Bronchial epithelial cell (primary cell): ENCODE results near the gene CYP27C1. TPM values are rescaled to one million over a fixed set of nuclear protein-coding genes. Genes with fewer than 3 reads are reported as not detected.
A peak's percentile ranks its signal among the peaks of the same experiment; 100 is the strongest.

Source experiments
- DNase-seq: peaks from one replicate; pipeline ENCODE4 v3.0.0-alpha.2; 2010; ENCODE audit warnings: low read depth
- FAIRE-seq: peaks from 2 replicates; lab custom pipeline; 2011; peaks lifted over from hg19 to GRCh38; lab: Jason Lieb, UNC
- H3K27me3 ChIP-seq: 2 replicates; pipeline ENCODE4 v1.5.1; 2011; ENCODE audit warnings: low read length; ENCODE audit not compliant: control insufficient read depth, insufficient read depth
- H3K36me3 ChIP-seq: 2 replicates; pipeline ENCODE4 v1.5.1; 2011; ENCODE audit warnings: low read length; ENCODE audit not compliant: control insufficient read depth, insufficient read depth
- H3K4me3 ChIP-seq: 2 replicates; pipeline ENCODE4 v1.5.1; 2011; ENCODE audit warnings: mild to moderate bottlenecking, low read depth, low read length, control low read depth
- total RNA-seq: library from RNA; depleted of rRNA; stranded (reverse); fragments of >200 nt; gene quantifications from 2 replicates; pipeline ENCODE4 v1.2.1, GENCODE V29; 2014
- TF ChIP-seq, protein P1 (sequence below): IDR thresholded peaks from 2 replicates; pipeline ENCODE4 v1.5.1; 2011; ENCODE audit warnings: mild to moderate bottlenecking, moderate library complexity, low read length, control low read depth, inconsistent platforms; ENCODE audit not compliant: insufficient read depth, severe bottlenecking

CYP27C1 gene
- total RNA-seq, 1 donor from 2014 or later = 0.26 TPM

DNA sequence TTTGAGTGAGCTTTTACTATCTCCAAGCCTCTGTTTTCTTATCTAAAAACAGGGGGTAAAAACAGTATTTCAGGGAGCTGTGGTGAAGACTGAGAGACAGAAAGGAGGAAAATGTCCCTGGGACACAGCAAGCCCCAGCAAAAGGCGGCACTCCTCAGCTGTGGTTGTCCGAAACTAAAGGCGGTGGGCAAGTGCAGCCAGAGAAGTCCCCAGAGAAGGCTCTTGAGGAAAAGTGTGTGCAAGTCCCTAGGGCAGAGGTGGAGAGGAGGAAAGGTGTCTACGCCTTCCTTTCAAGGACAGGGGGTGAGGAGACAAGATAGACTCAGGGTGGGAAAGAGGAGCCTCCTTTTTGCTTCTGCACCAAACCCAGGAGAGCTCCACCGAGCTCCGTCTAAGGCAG, 45.5 kb downstream of the CYP27C1 start:
- FAIRE-seq (no peak), DNase-seq (no peak)
- no peak overlapping the region for H3K4me3 ChIP-seq
- H3K36me3 ChIP-seq = no peaks in the 10 kb centered on the region
- TF ChIP-seq, protein P1, sequence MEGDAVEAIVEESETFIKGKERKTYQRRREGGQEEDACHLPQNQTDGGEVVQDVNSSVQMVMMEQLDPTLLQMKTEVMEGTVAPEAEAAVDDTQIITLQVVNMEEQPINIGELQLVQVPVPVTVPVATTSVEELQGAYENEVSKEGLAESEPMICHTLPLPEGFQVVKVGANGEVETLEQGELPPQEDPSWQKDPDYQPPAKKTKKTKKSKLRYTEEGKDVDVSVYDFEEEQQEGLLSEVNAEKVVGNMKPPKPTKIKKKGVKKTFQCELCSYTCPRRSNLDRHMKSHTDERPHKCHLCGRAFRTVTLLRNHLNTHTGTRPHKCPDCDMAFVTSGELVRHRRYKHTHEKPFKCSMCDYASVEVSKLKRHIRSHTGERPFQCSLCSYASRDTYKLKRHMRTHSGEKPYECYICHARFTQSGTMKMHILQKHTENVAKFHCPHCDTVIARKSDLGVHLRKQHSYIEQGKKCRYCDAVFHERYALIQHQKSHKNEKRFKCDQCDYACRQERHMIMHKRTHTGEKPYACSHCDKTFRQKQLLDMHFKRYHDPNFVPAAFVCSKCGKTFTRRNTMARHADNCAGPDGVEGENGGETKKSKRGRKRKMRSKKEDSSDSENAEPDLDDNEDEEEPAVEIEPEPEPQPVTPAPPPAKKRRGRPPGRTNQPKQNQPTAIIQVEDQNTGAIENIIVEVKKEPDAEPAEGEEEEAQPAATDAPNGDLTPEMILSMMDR = no peak
- no peaks in the 10 kb centered on the region for H3K27me3 ChIP-seq

DNA sequence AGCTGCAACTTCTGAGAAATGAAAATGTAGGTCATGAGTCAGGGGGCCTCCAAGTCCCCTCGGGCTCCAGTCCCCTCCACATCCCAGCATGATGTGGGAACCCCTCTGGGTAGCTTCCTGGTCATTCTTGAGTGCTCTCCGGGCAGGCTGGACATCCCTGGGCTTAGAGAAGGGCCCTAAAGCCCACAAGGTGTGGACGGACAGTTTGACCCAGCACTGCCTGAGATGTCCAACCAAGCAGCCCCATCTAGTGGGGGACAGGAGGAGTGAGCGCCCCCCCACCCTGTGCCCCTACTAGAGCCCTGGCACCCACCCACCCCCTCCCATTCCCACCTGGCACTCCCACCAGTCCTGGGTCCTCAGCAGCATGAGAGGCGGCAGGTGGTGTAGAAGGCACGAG, 46.0 kb downstream of the CYP27C1 start:
- Histone ChIP-seq H3K4me3 (no peak overlapping the region), H3K36me3 (no peaks in the 10 kb centered on the region), H3K27me3 (no peaks in the 10 kb centered on the region)
- TF ChIP-seq, protein P1 = peak; percentile 15
- DNase-seq (no peak), FAIRE-seq (no peak)

DNA sequence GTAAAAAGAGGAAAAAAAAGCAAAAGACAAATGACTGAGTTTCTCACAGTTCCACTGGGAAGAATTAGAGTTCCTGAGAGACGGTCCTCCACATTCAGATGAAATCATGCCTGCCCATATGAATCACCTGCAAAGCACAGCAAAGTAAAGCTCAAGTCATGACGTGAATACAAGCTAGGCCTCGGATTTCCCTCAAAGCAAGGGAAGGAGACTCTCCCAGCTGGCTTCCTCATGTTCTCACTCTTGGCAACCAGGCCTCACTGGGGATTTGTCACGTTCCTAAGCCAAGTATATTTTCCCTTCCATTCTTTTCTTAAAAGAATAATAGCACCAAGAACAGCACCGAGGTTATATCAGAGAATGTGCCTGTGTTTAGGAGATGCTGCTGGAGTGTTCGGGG, 47.0 kb downstream of the CYP27C1 start:
- Histone ChIP-seq H3K4me3 (no peak overlapping the region), H3K27me3 (no peaks in the 10 kb centered on the region), H3K36me3 (no peaks in the 10 kb centered on the region)
- DNase-seq (peak; percentile 89), FAIRE-seq (no peak)
- TF ChIP-seq, protein P1 = no peak

DNA sequence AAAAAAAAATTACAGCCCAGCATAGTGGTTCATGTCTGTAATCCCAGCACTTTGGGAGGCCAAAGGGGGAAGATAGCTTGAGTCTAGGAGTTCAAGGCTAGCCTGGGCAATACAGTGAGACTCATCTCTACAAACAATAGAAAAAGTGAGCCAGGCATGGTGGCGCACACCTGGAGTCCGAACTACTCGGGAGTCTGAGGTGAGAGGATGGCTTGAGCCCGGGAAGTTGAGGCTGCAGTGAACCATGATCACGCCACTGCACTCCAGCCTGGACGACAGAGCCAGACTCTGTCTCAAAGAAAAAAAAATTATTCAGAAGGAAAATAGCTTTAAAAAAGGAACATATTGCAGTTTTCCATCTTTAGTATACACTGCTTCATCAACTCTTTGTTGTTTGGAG, 47.8 kb downstream of the CYP27C1 start:
- FAIRE-seq = no peak
- H3K36me3 ChIP-seq = no peaks in the 10 kb centered on the region
- TF ChIP-seq, protein P1 = no peak
- DNase-seq = no peak
- no peak overlapping the region for H3K4me3 ChIP-seq
- no peaks in the 10 kb centered on the region for H3K27me3 ChIP-seq

DNA sequence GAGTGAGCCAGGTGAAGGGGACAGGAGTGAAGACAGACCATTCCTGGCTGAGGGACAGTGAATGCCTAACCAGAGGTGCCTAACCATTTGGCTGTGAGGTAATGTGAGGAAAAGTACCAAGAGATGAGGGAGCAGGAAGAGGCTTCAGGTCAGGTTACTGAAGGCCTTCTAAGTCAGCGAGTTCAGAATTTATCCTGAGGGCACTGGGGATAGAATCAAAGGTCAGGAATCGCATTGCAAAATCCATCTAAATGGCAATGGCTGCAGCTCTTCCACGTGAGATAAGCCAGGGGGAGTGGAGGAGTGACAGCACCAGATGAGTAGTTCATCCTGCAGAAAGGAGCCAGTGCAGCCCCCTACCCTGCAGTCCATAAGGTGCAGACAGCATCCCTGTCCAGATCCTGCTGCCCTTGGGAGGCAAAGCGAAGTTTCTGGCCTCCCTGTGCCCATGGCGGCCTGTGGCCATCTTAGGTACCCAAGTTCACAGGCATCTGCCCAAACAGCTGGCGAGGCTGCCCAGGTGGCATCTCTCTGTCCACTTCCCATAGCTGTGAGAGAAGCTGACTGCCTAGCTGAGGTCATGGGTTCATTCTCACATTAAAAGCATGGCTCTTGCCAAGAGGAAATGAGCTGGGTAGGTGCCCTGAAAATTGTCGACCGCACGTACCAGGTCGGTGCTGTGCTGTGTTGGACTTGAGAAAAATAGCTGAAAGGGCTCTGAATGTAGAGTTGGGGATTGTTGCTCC, 49.5 kb downstream of the CYP27C1 start:
- no peaks in the 10 kb centered on the region for H3K36me3 ChIP-seq
- FAIRE-seq (peak; percentile 83), DNase-seq (no peak)

More for the DNA sequence above, 49.5 kb downstream of the CYP27C1 start:
- no peak overlapping the region for H3K4me3 ChIP-seq
- no peaks in the 10 kb centered on the region for H3K27me3 ChIP-seq
- TF ChIP-seq, protein P1 = no peak
